K562 (cell line): ENCODE data around the gene CIAO3. TPM values are rescaled to one million over a fixed set of nuclear protein-coding genes. Genes with fewer than 3 reads are reported as not detected.

Source experiments
- ATF2 ChIP-seq: sonication (generic); formaldehyde crosslinking; IDR thresholded peaks from 2 replicates; pipeline ENCODE4 v1.8.1; 2022; ENCODE audit warnings: missing genetic modification reagents
- ATF7 ChIP-seq: fragments of 450-650 bp; IDR thresholded peaks from 2 replicates; pipeline ENCODE4 v1.7.1; 2014; ENCODE audit warnings: mild to moderate bottlenecking, moderate library complexity
- DIDO1 ChIP-seq: fragments of 450-650 bp; IDR thresholded peaks from 2 replicates; pipeline ENCODE4 v1.6.1; 2016; ENCODE audit warnings: low read depth, missing biosample characterization, missing genetic modification characterization
- E4F1 ChIP-seq: fragments of 250-450 bp; sonication (Bioruptor Pico); IDR thresholded peaks from 2 replicates; pipeline ENCODE4 v1.5.0; 2021; ENCODE audit warnings: mild to moderate bottlenecking, borderline replicate concordance
- ELF1 ChIP-seq: fragments of 200-800 bp; sonication (Bioruptor generic); IDR thresholded peaks from 2 replicates; pipeline ENCODE4 v1.6.1; 2016; ENCODE audit warnings: missing genetic modification characterization, missing compliant biosample characterization
- ESRRB ChIP-seq: fragments of 250-450 bp; sonication (Bioruptor Pico); IDR thresholded peaks from 2 replicates; pipeline ENCODE4 v1.5.0; 2020; ENCODE audit warnings: mild to moderate bottlenecking, moderate library complexity, borderline replicate concordance
- ETV5 ChIP-seq: sonication (generic); formaldehyde crosslinking; IDR thresholded peaks from 2 replicates; pipeline ENCODE4 v1.4.0; 2020; ENCODE audit warnings: low read depth, mild to moderate bottlenecking, missing genetic modification reagents
- EZH2 ChIP-seq: IDR thresholded peaks from 2 replicates; pipeline ENCODE4 v1.6.1; 2012; ENCODE audit warnings: low read depth, mild to moderate bottlenecking, inconsistent platforms, low read length, borderline replicate concordance
- FIP1L1 ChIP-seq: fragments of 200-400 bp; formaldehyde crosslinking; IDR thresholded peaks from 2 replicates; pipeline ENCODE4 v1.6.1; 2018; ENCODE audit warnings: mild to moderate bottlenecking, low read depth, low read length; ENCODE audit not compliant: poor library complexity, severe bottlenecking
- HCFC1 ChIP-seq: IDR thresholded peaks from 2 replicates; pipeline ENCODE4 v1.6.1; 2012; ENCODE audit warnings: low read depth, low read length, improper control_type of control experiment
- KDM2B ChIP-seq: fragments of 250-450 bp; sonication (Bioruptor Pico); IDR thresholded peaks from 2 replicates; pipeline ENCODE4 v1.8.0; 2021; ENCODE audit warnings: mild to moderate bottlenecking, moderate library complexity
- KLF1 ChIP-seq: fragments of 450-650 bp; IDR thresholded peaks from 2 replicates; pipeline ENCODE4 v1.6.1; 2016; ENCODE audit warnings: missing genetic modification characterization, missing compliant biosample characterization
- MAX ChIP-seq: sonication (generic); formaldehyde crosslinking; IDR thresholded peaks from 2 replicates; pipeline ENCODE4 v1.9.0; 2022; ENCODE audit warnings: mild to moderate bottlenecking, missing genetic modification reagents
- NONO ChIP-seq, 2 experiments: fragments of 200-400 bp in 1 of 2; fragments of 450-650 bp in 1 of 2; formaldehyde crosslinking in 1 of 2; IDR thresholded peaks; 2 replicates each; pipeline ENCODE4 v1.6.1; 2017; ENCODE audit warnings: low read depth in 2 of 2, mild to moderate bottlenecking in 2 of 2, moderate library complexity in 2 of 2, low read length in 1 of 2
- POLR2AphosphoS5 ChIP-seq: IDR thresholded peaks from 2 replicates; pipeline ENCODE4 v1.6.1; 2011; ENCODE audit warnings: mild to moderate bottlenecking, low read depth, low read length, moderate library complexity; ENCODE audit not compliant: control insufficient read depth, insufficient read depth
- PYGO2 ChIP-seq: fragments of 450-650 bp; IDR thresholded peaks from 2 replicates; pipeline ENCODE4 v1.6.1; 2016; ENCODE audit warnings: mild to moderate bottlenecking, missing genetic modification characterization, moderate library complexity, missing compliant biosample characterization
- RB1 ChIP-seq: fragments of 450-650 bp; IDR thresholded peaks from 2 replicates; pipeline ENCODE4 v1.6.1; 2017; ENCODE audit warnings: low read depth, mild to moderate bottlenecking
- RBM15 ChIP-seq: fragments of 200-400 bp; formaldehyde crosslinking; IDR thresholded peaks from 2 replicates; pipeline ENCODE4 v1.6.1; 2018; ENCODE audit warnings: mild to moderate bottlenecking, low read length, moderate library complexity; ENCODE audit not compliant: insufficient read depth
- RBM25 ChIP-seq: fragments of 200-400 bp; formaldehyde crosslinking; IDR thresholded peaks from 2 replicates; pipeline ENCODE4 v1.6.1; 2018; ENCODE audit warnings: low read length, low read depth, moderate library complexity; ENCODE audit not compliant: severe bottlenecking
- RNF2 ChIP-seq: sonication (generic); IDR thresholded peaks from 2 replicates; pipeline ENCODE4 v1.6.1; 2016
- RUNX1 ChIP-seq: sonication (generic); IDR thresholded peaks from 2 replicates; pipeline ENCODE4 v1.6.1; 2016; ENCODE audit warnings: antibody characterized with exemption, low read depth
- SRF ChIP-seq, 2 experiments: fragments of 250-450, 450-650 bp in 1 of 2; sonication (Bioruptor Pico) in 1 of 2; sonication (generic) in 1 of 2; formaldehyde crosslinking; IDR thresholded peaks; 2 replicates each; pipeline versions ENCODE4 v1.5.0 to v1.5.1; 2020 to 2022; ENCODE audit warnings: mild to moderate bottlenecking in 1 of 2, missing genetic modification reagents in 1 of 2
- TAF1 ChIP-seq: IDR thresholded peaks from 2 replicates; pipeline ENCODE4 v1.6.1; 2011; ENCODE audit warnings: mild to moderate bottlenecking, low read length, moderate library complexity; ENCODE audit not compliant: insufficient read depth, control insufficient read depth, severe bottlenecking; ENCODE audit errors: extremely low read depth
- TCF15 ChIP-seq: fragments of 250-450 bp; sonication (Bioruptor Pico); IDR thresholded peaks from 2 replicates; pipeline ENCODE4 v1.8.0; 2022; ENCODE audit warnings: moderate library complexity, mild to moderate bottlenecking, inconsistent platforms
- polyA plus RNA-seq, 8 experiments: library from polyadenylated mRNA; depleted of rRNA in 4 of 8; stranded (reverse) in 5 of 8; unstranded in 3 of 8; fragments of >200 nt; fragmentation: Nextera tagmentation in 2 of 8; fragmentation: Illumina TruSeq in 1 of 8; extraction: Ambion mirVana in 2 of 8; extraction: Trizol in 1 of 8; gene quantifications; 2 replicates each; pipeline versions ENCODE4 v1.2.1 to v1.2.3, GENCODE V29; 2011 to 2014; ENCODE audit warnings: inconsistent platforms in 1 of 8, missing spikeins in 1 of 8
- total RNA-seq, 7 experiments: library from RNA; depleted of rRNA in 6 of 7; stranded (reverse); fragments of >200 nt in 6 of 7; fragmentation: Illumina TruSeq in 2 of 7; extraction: Trizol in 2 of 7; gene quantifications; 2 replicates each; pipeline versions ENCODE4 v1.2.1 to v1.2.3, GENCODE V29; 2011 to 2021; ENCODE audit warnings: low replicate concordance in 1 of 7

Gene CIAO3
- total and polyA plus RNA-seq, 9 of the 15 experiments (the other 6 are each of a cell fraction or from before 2014, with no cell fraction given): 2.2 to 35.6 (median 18.7) TPM

GRCh38 chr16:684071-684794, 56.6 kb downstream of the CIAO3 start, which contains the start of gene JMJD8 (continued):
- TF ChIP-seq ATF2 (CRISPR knock-in tag) (0 out of 2 replicates have a peak, but pooled peaks have one; percentile 4), POLR2AphosphoS5 (peak; percentile 79; the same call in 1 of the 2 replicates), PYGO2 (no peak), TAF1 (peak; percentile 84), SRF (CRISPR knock-in tag; IDR thresholded peaks at IDR 0.05) (peak in 1 of 2 experiments; percentile 92; a peak in 2 of 4 replicates), ETV5 (CRISPR knock-in tag) (peak; percentile 58), TCF15 (CRISPR knock-in tag) (no peak), KDM2B (0 out of 2 replicates have a peak, but pooled peaks have one; percentile 64), MAX (CRISPR knock-in tag) (peak; percentile 67), RB1 (peak; percentile 79), E4F1 (CRISPR knock-in tag) (no peak), FIP1L1 (peak; percentile 54), NONO (IDR thresholded peaks at IDR 0.05; ENCODE audit: low read depth in 2 of 2, low read length in 1 of 2) (peak; percentile 70 to 86; a peak in 3 of 4 replicates), ATF7 (peak; percentile 75), RBM15 (no peak), EZH2 (no peak), ELF1 (tag) (peak; percentile 93), RUNX1 (no peak), ESRRB (CRISPR knock-in tag) (no peak), KLF1 (tag) (peak; percentile 37; the same call in 1 of the 2 replicates), DIDO1 (no peak), RNF2 (peak; percentile 48; the same call in 1 of the 2 replicates), RBM25 (peak; percentile 97), HCFC1 (peak; percentile 71)
